Measurements from ENCODE around the gene FAM120B.

FAM120B gene

DNA sequence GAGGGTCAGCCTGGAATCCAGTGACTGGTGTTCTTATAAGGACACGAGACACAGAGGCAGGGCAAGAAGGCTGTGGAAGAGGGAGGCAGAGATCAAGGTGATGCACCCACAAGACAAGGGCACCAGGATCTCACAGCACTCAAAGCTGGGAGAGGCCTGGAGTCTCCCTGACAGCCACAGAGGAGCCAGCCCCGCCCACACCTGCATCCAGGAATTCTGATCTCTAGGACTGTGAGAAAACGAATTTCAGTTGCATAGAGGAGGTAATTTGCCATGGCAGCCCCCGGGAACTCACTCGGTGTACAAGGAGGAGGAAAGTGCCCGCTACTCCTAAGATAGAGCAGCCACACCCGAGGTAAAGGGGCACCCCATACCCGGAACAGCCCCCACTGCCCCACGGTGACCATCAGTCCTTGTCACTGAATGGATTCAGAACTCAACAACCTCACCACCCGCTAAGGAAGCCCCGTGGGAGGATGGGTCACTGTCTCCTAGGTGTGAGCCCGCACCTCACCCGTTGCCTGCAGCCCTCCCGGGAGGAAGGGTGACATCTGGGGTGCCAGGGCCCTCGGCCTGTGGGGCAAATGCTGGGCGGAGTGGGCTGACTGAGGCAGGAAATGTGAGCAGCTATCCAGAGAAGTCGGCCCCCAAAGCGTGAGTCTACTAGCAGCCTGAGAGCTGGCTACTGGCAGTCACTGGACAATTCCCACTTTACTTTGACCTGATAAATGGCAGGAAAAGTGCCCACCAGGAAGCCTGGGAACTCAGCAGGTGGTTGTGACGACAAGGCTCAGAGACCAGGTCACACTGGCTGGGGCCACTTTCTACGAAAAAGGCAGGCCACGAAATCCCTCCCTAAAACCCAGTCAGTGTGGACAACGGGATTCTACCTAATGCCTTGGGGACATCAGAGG is 38.1 kb upstream of the FAM120B start:
- no peaks in the 10 kb centered on the region for H3K9me3 ChIP-seq (ENCODE audit: control extremely low read depth in 1 of 5, control insufficient read depth in 4 of 5, insufficient read depth in 2 of 5, low read depth in 1 of 5, low read length in 4 of 5)
- POLR2A ChIA-PET = no interaction called here
- CTCF ChIA-PET = interaction anchor here (1.9 kb wide), 1 partner anchor 16 kb away, joined by 4 read pairs; no protein-coding TSS in a partner anchor
- no peak overlapping the region for H3K4me3 ChIP-seq (ENCODE audit: control insufficient read depth in 1 of 7, extremely low read depth in 1 of 7, insufficient read depth in 4 of 7, low read depth in 2 of 7, low read length in 6 of 7)
- peaks cover 0 to 5% (median 0%) of the 10 kb centered on the region in 5 experiments for H3K27me3 ChIP-seq (replicated peaks in 2 of 5; ENCODE audit: control insufficient read depth in 4 of 5, insufficient read depth in 5 of 5, low read length in 4 of 5)
- no peak overlapping the region for H3K27ac ChIP-seq (ENCODE audit: insufficient read depth in 1 of 2, low read depth in 1 of 2, low read length in 2 of 2, poor library complexity in 1 of 2, severe bottlenecking in 2 of 2)
- no peaks in the 10 kb centered on the region for H3K36me3 ChIP-seq (ENCODE audit: control insufficient read depth in 4 of 4, insufficient read depth in 4 of 4, low read length in 3 of 4)
- WGBS (ENCODE audit: insufficient coverage) = 94% methylated on average over 19 of the region's 22 CpGs
- DNase-seq = no peak
- peaks cover 0 to 21% (median 17%) of the 10 kb centered on the region in 4 experiments for H3K4me1 ChIP-seq (ENCODE audit: control extremely low read depth in 1 of 4, control insufficient read depth in 4 of 4, insufficient read depth in 4 of 4, low read length in 3 of 4)

- no peak overlapping the region for H3K4me3 ChIP-seq (ENCODE audit: control insufficient read depth in 1 of 7, extremely low read depth in 1 of 7, insufficient read depth in 4 of 7, low read depth in 2 of 7, low read length in 6 of 7)
- H3K27ac ChIP-seq (ENCODE audit: insufficient read depth in 1 of 2, low read depth in 1 of 2, low read length in 2 of 2, poor library complexity in 1 of 2, severe bottlenecking in 2 of 2) = no peak overlapping the region
- peaks cover 0 to 2% (median 0%) of the 10 kb centered on the region in 5 experiments for H3K27me3 ChIP-seq (replicated peaks in 2 of 5; ENCODE audit: control insufficient read depth in 4 of 5, insufficient read depth in 5 of 5, low read length in 4 of 5)
- POLR2A ChIA-PET = no interaction called here
- H3K4me1 ChIP-seq (ENCODE audit: control extremely low read depth in 1 of 4, control insufficient read depth in 4 of 4, insufficient read depth in 4 of 4, low read length in 3 of 4) = peaks cover 0 to 21% (median 17%) of the 10 kb centered on the region in 4 experiments
- no peaks in the 10 kb centered on the region for H3K36me3 ChIP-seq (ENCODE audit: control insufficient read depth in 4 of 4, insufficient read depth in 4 of 4, low read length in 3 of 4)
- 94% methylated on average over 21 of the region's 22 CpGs for WGBS (ENCODE audit: insufficient coverage)
- CTCF ChIA-PET = interaction anchor here (1.9 kb wide), 1 partner anchor 17 kb away, joined by 4 read pairs; no protein-coding TSS in a partner anchor
- no peaks in the 10 kb centered on the region for H3K9me3 ChIP-seq (ENCODE audit: control extremely low read depth in 1 of 5, control insufficient read depth in 4 of 5, insufficient read depth in 2 of 5, low read depth in 1 of 5, low read length in 4 of 5)
- no peak for DNase-seq
Observed at GRCh38 chr6:170269151-170269845, 37.3 kb upstream of the FAM120B start.

DNA sequence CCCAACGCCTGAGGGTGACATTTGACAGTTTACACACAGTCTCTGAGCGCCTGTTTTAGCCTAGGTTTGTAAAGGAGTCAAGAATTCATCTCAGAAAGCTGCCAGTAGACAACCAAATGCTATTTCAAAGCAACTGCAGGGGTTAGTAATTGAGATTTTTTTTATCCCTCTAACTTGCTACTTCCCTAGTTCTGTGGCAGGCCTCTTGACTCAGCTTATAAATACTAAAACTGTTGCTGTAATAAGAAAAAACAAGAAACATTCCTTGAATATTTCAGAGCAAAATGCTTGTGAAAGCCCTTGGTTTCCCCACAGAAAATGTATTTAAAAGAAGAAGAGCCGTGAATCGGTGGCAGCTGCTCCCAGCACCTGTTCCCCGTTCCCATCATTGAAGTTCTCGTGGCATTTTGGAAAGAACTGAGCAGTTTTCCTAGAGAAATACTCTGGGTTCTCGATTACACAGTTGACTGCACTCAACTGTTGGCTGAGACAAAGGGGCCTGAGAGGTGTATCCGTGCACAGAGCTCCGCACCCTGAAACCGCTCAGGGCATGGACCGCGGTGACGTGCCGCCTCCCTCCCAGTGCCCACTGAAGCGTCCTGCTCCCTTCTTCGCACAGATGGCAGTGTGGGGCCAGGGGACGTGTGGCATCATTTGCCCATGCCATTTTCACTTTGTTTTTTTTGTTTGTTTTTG is 36.6 kb upstream of the FAM120B start:
- WGBS (ENCODE audit: insufficient coverage) = 93% methylated on average over 17 of the region's 17 CpGs
- Histone ChIP-seq H3K27ac (ENCODE audit: insufficient read depth in 1 of 2, low read depth in 1 of 2, low read length in 2 of 2, poor library complexity in 1 of 2, severe bottlenecking in 2 of 2) (no peak overlapping the region), H3K27me3 (replicated peaks in 2 of 5; ENCODE audit: control insufficient read depth in 4 of 5, insufficient read depth in 5 of 5, low read length in 4 of 5) (peaks cover 0 to 4% (median 0%) of the 10 kb centered on the region in 5 experiments), H3K9me3 (ENCODE audit: control extremely low read depth in 1 of 5, control insufficient read depth in 4 of 5, insufficient read depth in 2 of 5, low read depth in 1 of 5, low read length in 4 of 5) (no peaks in the 10 kb centered on the region), H3K4me3 (ENCODE audit: control insufficient read depth in 1 of 7, extremely low read depth in 1 of 7, insufficient read depth in 4 of 7, low read depth in 2 of 7, low read length in 6 of 7) (no peak overlapping the region), H3K4me1 (ENCODE audit: control extremely low read depth in 1 of 4, control insufficient read depth in 4 of 4, insufficient read depth in 4 of 4, low read length in 3 of 4) (peaks cover 0 to 21% (median 17%) of the 10 kb centered on the region in 4 experiments), H3K36me3 (ENCODE audit: control insufficient read depth in 4 of 4, insufficient read depth in 4 of 4, low read length in 3 of 4) (no peaks in the 10 kb centered on the region)
- ChIA-PET POLR2A (no interaction called here), CTCF (interaction anchor here (1.9 kb wide), 1 partner anchor 18 kb away, joined by 4 read pairs; no protein-coding TSS in a partner anchor)
- no peak for DNase-seq

- ChIA-PET POLR2A (interaction anchor here (0.9 kb wide), 1 partner anchor 46 kb away, joined by 3 read pairs; no protein-coding TSS in a partner anchor), CTCF (no interaction called here)
Observed at GRCh38 chr6:170270984-170271593, 35.5 kb upstream of the FAM120B start.

DNA sequence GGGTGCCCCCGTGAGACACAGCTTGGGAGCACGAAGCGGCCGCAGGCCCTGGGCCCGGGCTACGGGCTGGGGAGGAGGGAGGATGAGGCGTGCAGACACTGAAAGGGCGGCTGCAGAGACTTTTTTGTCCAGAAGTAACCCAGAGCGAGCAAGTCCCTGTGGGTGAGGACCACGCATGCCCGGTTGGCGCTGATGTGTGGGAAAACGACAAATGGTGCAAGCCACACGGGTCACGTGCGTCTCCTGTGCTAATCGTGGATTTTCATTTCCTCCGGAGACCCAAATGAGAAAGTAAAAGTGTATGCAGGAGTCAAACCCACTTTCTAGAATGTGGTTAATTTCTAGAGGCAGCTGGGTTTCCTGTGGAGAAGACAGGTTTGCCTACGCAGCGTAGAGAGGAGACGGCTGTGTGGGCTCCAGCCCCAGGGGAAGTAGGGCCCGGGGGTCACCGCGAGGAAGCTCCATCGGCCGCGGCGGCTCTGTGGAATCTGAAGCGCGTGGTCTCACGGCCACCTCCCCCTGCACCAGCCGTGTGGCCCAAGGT is 34.7 kb upstream of the FAM120B start:
- Histone ChIP-seq H3K4me1 (ENCODE audit: control extremely low read depth in 1 of 4, control insufficient read depth in 4 of 4, insufficient read depth in 4 of 4, low read length in 3 of 4) (peaks cover 0 to 21% (median 17%) of the 10 kb centered on the region in 4 experiments), H3K27ac (ENCODE audit: insufficient read depth in 1 of 2, low read depth in 1 of 2, low read length in 2 of 2, poor library complexity in 1 of 2, severe bottlenecking in 2 of 2) (no peak overlapping the region), H3K4me3 (ENCODE audit: control insufficient read depth in 1 of 7, extremely low read depth in 1 of 7, insufficient read depth in 4 of 7, low read depth in 2 of 7, low read length in 6 of 7) (peak overlapping the region in 5 of 7 experiments; percentile 26 to 60 (median 50)), H3K27me3 (replicated peaks in 2 of 5; ENCODE audit: control insufficient read depth in 4 of 5, insufficient read depth in 5 of 5, low read length in 4 of 5) (peaks cover 0 to 2% (median 0%) of the 10 kb centered on the region in 5 experiments), H3K9me3 (ENCODE audit: control extremely low read depth in 1 of 5, control insufficient read depth in 4 of 5, insufficient read depth in 2 of 5, low read depth in 1 of 5, low read length in 4 of 5) (no peaks in the 10 kb centered on the region), H3K36me3 (ENCODE audit: control insufficient read depth in 4 of 4, insufficient read depth in 4 of 4, low read length in 3 of 4) (no peaks in the 10 kb centered on the region)
- WGBS (ENCODE audit: insufficient coverage) = 11% methylated on average over 22 of the region's 32 CpGs
- DNase-seq = peak; percentile 91 to 97 (median 97)
- POLR2A ChIA-PET = interaction anchor here (0.9 kb wide), 1 partner anchor 46 kb away, joined by 3 read pairs; no protein-coding TSS in a partner anchor
- CTCF ChIA-PET = interaction anchor here (1.1 to 1.3 kb wide), 2 partner anchors 19 to 282 kb away, joined by 3 read pairs; partner anchors contain the start of gene DLL1

More at GRCh38 chr6:170270984-170271593, 35.5 kb upstream of the FAM120B start:
- Histone ChIP-seq H3K4me3 (ENCODE audit: control insufficient read depth in 1 of 7, extremely low read depth in 1 of 7, insufficient read depth in 4 of 7, low read depth in 2 of 7, low read length in 6 of 7) (peak overlapping the region in 3 of 7 experiments; percentile 6 to 56 (median 50)), H3K9me3 (ENCODE audit: control extremely low read depth in 1 of 5, control insufficient read depth in 4 of 5, insufficient read depth in 2 of 5, low read depth in 1 of 5, low read length in 4 of 5) (no peaks in the 10 kb centered on the region), H3K4me1 (ENCODE audit: control extremely low read depth in 1 of 4, control insufficient read depth in 4 of 4, insufficient read depth in 4 of 4, low read length in 3 of 4) (peaks cover 0 to 21% (median 17%) of the 10 kb centered on the region in 4 experiments), H3K27ac (ENCODE audit: insufficient read depth in 1 of 2, low read depth in 1 of 2, low read length in 2 of 2, poor library complexity in 1 of 2, severe bottlenecking in 2 of 2) (no peak overlapping the region), H3K27me3 (replicated peaks in 2 of 5; ENCODE audit: control insufficient read depth in 4 of 5, insufficient read depth in 5 of 5, low read length in 4 of 5) (peaks cover 0 to 2% (median 0%) of the 10 kb centered on the region in 5 experiments), H3K36me3 (ENCODE audit: control insufficient read depth in 4 of 4, insufficient read depth in 4 of 4, low read length in 3 of 4) (no peaks in the 10 kb centered on the region)
- 98% methylated on average over 16 of the region's 19 CpGs for WGBS (ENCODE audit: insufficient coverage)
- no peak for DNase-seq

All from common myeloid progenitor, CD34-positive (primary cell).